CD14-positive monocyte (primary cell): ENCODE data around the gene CYP27A1. TPM values are rescaled to one million over a fixed set of nuclear protein-coding genes. Genes with fewer than 3 reads are reported as not detected.

Experiments used
- DNase-seq, 3 donors: peaks; one replicate each; pipeline ENCODE4 v3.0.0-alpha.2; 2011 to 2022
- H2AFZ ChIP-seq: 2 replicates; pipeline ENCODE4 v1.6.0; 2012; ENCODE audit warnings: mild to moderate bottlenecking, low read depth, low read length, inconsistent platforms; ENCODE audit not compliant: insufficient read depth, poor library complexity, severe bottlenecking
- H3K27ac ChIP-seq, 2 donors: 1 replicate in 1 of 2; 2 replicates in 1 of 2; pipeline ENCODE4 v1.5.1; 2012 to 2013; ENCODE audit warnings: low read length in 2 of 2, control low read depth in 1 of 2, inconsistent platforms in 1 of 2, low read depth in 1 of 2, mild to moderate bottlenecking in 1 of 2
- H3K27me3 ChIP-seq, 2 donors: one replicate each; pipeline versions ENCODE4 v1.6.0 to v1.6.1; 2011 to 2013; ENCODE audit warnings: low read length in 2 of 2; ENCODE audit not compliant: control insufficient read depth in 2 of 2, insufficient read depth in 2 of 2
- H3K36me3 ChIP-seq, 2 donors: replicated peaks in 1 of 2; 1 replicate in 1 of 2; 2 replicates in 1 of 2; pipeline versions ENCODE4 v1.5.1 to v1.6.1; 2012 to 2013; ENCODE audit warnings: low read length in 2 of 2, control low read depth in 1 of 2, inconsistent platforms in 1 of 2, mild to moderate bottlenecking in 1 of 2; ENCODE audit not compliant: insufficient read depth in 2 of 2, control insufficient read depth in 1 of 2
- H3K4me1 ChIP-seq, 2 donors: 1 replicate in 1 of 2; 2 replicates in 1 of 2; pipeline versions ENCODE4 v1.5.1 to v1.6.1; 2012 to 2013; ENCODE audit warnings: low read length in 2 of 2, control low read depth in 1 of 2, inconsistent platforms in 1 of 2, mild to moderate bottlenecking in 1 of 2, moderate library complexity in 1 of 2; ENCODE audit not compliant: insufficient read depth in 2 of 2, control insufficient read depth in 1 of 2
- H3K4me2 ChIP-seq: replicated peaks from 2 replicates; pipeline ENCODE3; 2012; ENCODE audit warnings: low read length, moderate library complexity, mild to moderate bottlenecking; ENCODE audit not compliant: poor library complexity, severe bottlenecking; ENCODE audit errors: extremely low read depth
- H3K4me3 ChIP-seq, 3 experiments: fragments of 200-600 bp in 1 of 3; sonication (generic) in 1 of 3; replicated peaks in 1 of 3; 1 replicate in 2 of 3; 2 replicates in 1 of 3; pipeline ENCODE4 v1.5.1; 2011 to 2013; ENCODE audit warnings: low read length in 3 of 3, mild to moderate bottlenecking in 3 of 3, control low read depth in 2 of 3, low read depth in 2 of 3, inconsistent platforms in 1 of 3, moderate library complexity in 1 of 3
- H3K79me2 ChIP-seq: 2 replicates; pipeline ENCODE4 v1.6.0; 2012; ENCODE audit warnings: mild to moderate bottlenecking, control low read depth, inconsistent platforms, low read length, moderate library complexity; ENCODE audit not compliant: insufficient read depth
- H3K9ac ChIP-seq: 2 replicates; pipeline ENCODE4 v1.6.0; 2017; ENCODE audit warnings: low read length, mild to moderate bottlenecking; ENCODE audit not compliant: insufficient read depth, poor library complexity, severe bottlenecking
- H3K9me3 ChIP-seq, 2 donors: replicated peaks in 1 of 2; 1 replicate in 1 of 2; 2 replicates in 1 of 2; pipeline versions ENCODE4 v1.5.1 to v1.6.1; 2012 to 2013; ENCODE audit warnings: low read length in 2 of 2, control low read depth in 1 of 2; ENCODE audit not compliant: control insufficient read depth in 1 of 2, insufficient read depth in 1 of 2
- H4K20me1 ChIP-seq: 2 replicates; pipeline ENCODE4 v1.6.0; 2012; ENCODE audit warnings: mild to moderate bottlenecking, low read length, control low read depth, moderate library complexity; ENCODE audit not compliant: insufficient read depth
- H3K27ac Mint-ChIP-seq, 7 donors: one replicate each; pipeline ENCODE4 v1.8.0; 2020; ENCODE audit warnings: mild to moderate bottlenecking in 7 of 7, mixed read lengths in 7 of 7, moderate library complexity in 6 of 7, inconsistent platforms in 2 of 7
- H3K27me3 Mint-ChIP-seq, 3 donors: one replicate each; pipeline ENCODE4 v1.8.0; 2021 to 2022; ENCODE audit warnings: low read depth in 3 of 3, mild to moderate bottlenecking in 3 of 3, mixed read lengths in 3 of 3, moderate library complexity in 3 of 3, inconsistent platforms in 1 of 3
- H3K36me3 Mint-ChIP-seq, 2 donors: one replicate each; pipeline ENCODE4 v1.8.0; 2020; ENCODE audit warnings: mixed read lengths in 2 of 2, inconsistent platforms in 1 of 2, mild to moderate bottlenecking in 1 of 2
- H3K4me1 Mint-ChIP-seq: one replicate; pipeline ENCODE4 v1.8.0; 2020; ENCODE audit warnings: mild to moderate bottlenecking, mixed read lengths
- H3K4me3 Mint-ChIP-seq, 2 donors: one replicate each; pipeline ENCODE4 v1.8.0; 2020; ENCODE audit warnings: mild to moderate bottlenecking in 2 of 2, mixed read lengths in 2 of 2, moderate library complexity in 1 of 2
- H3K9me3 Mint-ChIP-seq, 7 donors: one replicate each; pipeline ENCODE4 v1.8.0; 2020 to 2022; ENCODE audit warnings: mixed read lengths in 7 of 7, mild to moderate bottlenecking in 6 of 7, moderate library complexity in 6 of 7, inconsistent platforms in 2 of 7
- WGBS: methylation state at CpG from one replicate; pipeline ENCODE4 v1.1.5; 2013; ENCODE audit warnings: missing lambda C conversion rate; ENCODE audit not compliant: insufficient coverage; 5-methylcytosine and 5-hydroxymethylcytosine counted together
- intact Hi-C, 2 donors: fragments of 100-400 bp; cut with micrococcal nuclease; formaldehyde crosslinking; loops; one replicate each; pipeline versions ENCODE4 v1.15.0 to v1.15.1; 2023
- polyA plus RNA-seq, 3 donors: library from polyadenylated mRNA; depleted of rRNA in 1 of 3; unstranded in 2 of 3; stranded (reverse) in 1 of 3; fragments of 300-500 nt in 2 of 3; fragments of >200 nt in 1 of 3; fragmentation: Illumina TruSeq in 2 of 3; gene quantifications; 1 replicate in 2 of 3; 2 replicates in 1 of 3; pipeline ENCODE4 v1.2.3, GENCODE V29; 2012 to 2021
- TF ChIP-seq, protein P1 (sequence below): fragments of 200-600 bp; IDR thresholded peaks from one replicate; pipeline ENCODE4 v1.8.0; 2022; ENCODE audit warnings: antibody characterized with exemption, mild to moderate bottlenecking

CYP27A1 gene
- polyA plus RNA-seq, 3 donors: 151 to 218 (median 214) TPM

DNA sequence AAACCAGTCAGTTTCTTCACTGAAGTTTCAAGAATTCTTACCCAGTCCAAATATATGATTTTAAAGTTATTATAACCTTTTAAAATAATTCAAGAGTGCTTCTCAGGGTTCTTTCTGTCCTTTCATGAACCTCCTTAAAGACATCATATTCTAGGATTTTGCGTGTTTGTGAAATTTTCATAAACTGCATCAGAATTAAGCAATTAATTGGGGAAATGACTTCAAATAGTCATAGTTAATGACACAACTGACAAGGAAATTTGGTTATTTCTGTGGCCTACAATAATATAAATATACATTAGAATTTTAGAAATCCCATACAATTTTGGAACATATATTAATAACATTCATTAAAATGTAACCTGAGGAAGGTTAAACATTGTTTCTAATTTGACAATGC is 10.5 kb downstream of the CYP27A1 start:
- peaks cover 23 to 35% of the 10 kb centered on the region in 2 donors for H3K36me3 Mint-ChIP-seq
- WGBS: no CpG with 5 or more reads among the region's 1 CpG
- TF ChIP-seq, protein P1, sequence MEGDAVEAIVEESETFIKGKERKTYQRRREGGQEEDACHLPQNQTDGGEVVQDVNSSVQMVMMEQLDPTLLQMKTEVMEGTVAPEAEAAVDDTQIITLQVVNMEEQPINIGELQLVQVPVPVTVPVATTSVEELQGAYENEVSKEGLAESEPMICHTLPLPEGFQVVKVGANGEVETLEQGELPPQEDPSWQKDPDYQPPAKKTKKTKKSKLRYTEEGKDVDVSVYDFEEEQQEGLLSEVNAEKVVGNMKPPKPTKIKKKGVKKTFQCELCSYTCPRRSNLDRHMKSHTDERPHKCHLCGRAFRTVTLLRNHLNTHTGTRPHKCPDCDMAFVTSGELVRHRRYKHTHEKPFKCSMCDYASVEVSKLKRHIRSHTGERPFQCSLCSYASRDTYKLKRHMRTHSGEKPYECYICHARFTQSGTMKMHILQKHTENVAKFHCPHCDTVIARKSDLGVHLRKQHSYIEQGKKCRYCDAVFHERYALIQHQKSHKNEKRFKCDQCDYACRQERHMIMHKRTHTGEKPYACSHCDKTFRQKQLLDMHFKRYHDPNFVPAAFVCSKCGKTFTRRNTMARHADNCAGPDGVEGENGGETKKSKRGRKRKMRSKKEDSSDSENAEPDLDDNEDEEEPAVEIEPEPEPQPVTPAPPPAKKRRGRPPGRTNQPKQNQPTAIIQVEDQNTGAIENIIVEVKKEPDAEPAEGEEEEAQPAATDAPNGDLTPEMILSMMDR: no peak
- no peaks in the 10 kb centered on the region for H3K4me1 Mint-ChIP-seq
- Histone ChIP-seq H3K27ac (no peak overlapping the region), H4K20me1 (peaks cover 73% of the 10 kb centered on the region), H3K4me2 (no peak overlapping the region), H3K9ac (no peak overlapping the region), H3K79me2 (no peaks in the 10 kb centered on the region), H3K36me3 (peaks cover 0 to 5% of the 10 kb centered on the region in 2 donors), H3K4me3 (no peak overlapping the region), H3K27me3 (peaks cover 4 to 21% of the 10 kb centered on the region in 2 donors), H3K4me1 (no peaks in the 10 kb centered on the region), H2AFZ (no peak overlapping the region), H3K9me3 (peaks cover 0 to 5% of the 10 kb centered on the region in 2 donors)
- intact Hi-C loops: no loop called here
- H3K27me3 Mint-ChIP-seq: peaks cover 19 to 26% (median 23%) of the 10 kb centered on the region in 3 donors
- no peak for DNase-seq
- no peak overlapping the region for H3K27ac Mint-ChIP-seq
- peaks cover 0 to 9% (median 6%) of the 10 kb centered on the region in 7 donors for H3K9me3 Mint-ChIP-seq
- H3K4me3 Mint-ChIP-seq: no peak overlapping the region

DNA sequence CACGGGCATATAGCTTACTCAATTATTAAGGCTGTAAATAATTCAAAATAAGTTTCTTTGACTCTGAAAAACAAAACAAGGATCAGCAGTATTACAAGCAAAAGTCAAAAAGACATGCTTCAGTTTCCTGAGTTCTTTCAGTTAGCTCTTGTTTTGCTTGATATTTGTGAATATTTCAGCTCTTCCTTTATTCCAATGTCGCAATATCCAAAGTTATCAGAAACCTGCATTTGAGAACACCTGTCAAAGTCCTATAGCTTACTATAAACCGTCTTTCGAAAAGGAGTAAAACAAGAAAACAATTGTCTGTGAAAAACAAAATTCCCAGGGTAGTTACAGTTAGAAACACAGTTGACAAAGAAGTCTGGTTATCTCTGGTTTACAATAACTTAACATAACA is 14.7 kb downstream of the CYP27A1 start:
- peaks cover 0 to 11% (median 0%) of the 10 kb centered on the region in 7 donors for H3K9me3 Mint-ChIP-seq
- Histone ChIP-seq H3K27me3 (peaks cover 22 to 41% of the 10 kb centered on the region in 2 donors), H3K4me2 (no peak overlapping the region), H2AFZ (no peak overlapping the region), H4K20me1 (peaks cover 72% of the 10 kb centered on the region), H3K4me1 (no peaks in the 10 kb centered on the region), H3K27ac (no peak overlapping the region), H3K9me3 (no peaks in the 10 kb centered on the region), H3K36me3 (no peaks in the 10 kb centered on the region), H3K79me2 (no peaks in the 10 kb centered on the region), H3K4me3 (no peak overlapping the region), H3K9ac (no peak overlapping the region)
- peaks cover 26 to 31% of the 10 kb centered on the region in 2 donors for H3K36me3 Mint-ChIP-seq
- H3K27me3 Mint-ChIP-seq: peaks cover 42 to 45% (median 45%) of the 10 kb centered on the region in 3 donors
- peaks cover 3% of the 10 kb centered on the region for H3K4me1 Mint-ChIP-seq
- intact Hi-C loops: loop anchor here in 1 of 2 donors (5.0 kb wide), 1 partner anchor 36 kb away; the partner anchor contains the start of gene PRKAG3
- H3K4me3 Mint-ChIP-seq: peak overlapping the region in 1 of 2 donors; percentile 31
- WGBS: no CpG with 5 or more reads among the region's 4 CpGs
- TF ChIP-seq, protein P1: no peak
- H3K27ac Mint-ChIP-seq: no peak overlapping the region
- DNase-seq: no peak
